ENCODE results near the gene GGA3. TPM values are rescaled to one million over a fixed set of nuclear protein-coding genes. Genes with fewer than 3 reads are reported as not detected.
"Not testable (repeated sequence)": the region's sequence is repeated elsewhere in the genome, so short reads cannot be mapped to it uniquely, and the experiment has no call there.

Gene GGA3
- total RNA-seq, 2 experiments from 2014 or later: 72.9 to 76.7 TPM

DNA sequence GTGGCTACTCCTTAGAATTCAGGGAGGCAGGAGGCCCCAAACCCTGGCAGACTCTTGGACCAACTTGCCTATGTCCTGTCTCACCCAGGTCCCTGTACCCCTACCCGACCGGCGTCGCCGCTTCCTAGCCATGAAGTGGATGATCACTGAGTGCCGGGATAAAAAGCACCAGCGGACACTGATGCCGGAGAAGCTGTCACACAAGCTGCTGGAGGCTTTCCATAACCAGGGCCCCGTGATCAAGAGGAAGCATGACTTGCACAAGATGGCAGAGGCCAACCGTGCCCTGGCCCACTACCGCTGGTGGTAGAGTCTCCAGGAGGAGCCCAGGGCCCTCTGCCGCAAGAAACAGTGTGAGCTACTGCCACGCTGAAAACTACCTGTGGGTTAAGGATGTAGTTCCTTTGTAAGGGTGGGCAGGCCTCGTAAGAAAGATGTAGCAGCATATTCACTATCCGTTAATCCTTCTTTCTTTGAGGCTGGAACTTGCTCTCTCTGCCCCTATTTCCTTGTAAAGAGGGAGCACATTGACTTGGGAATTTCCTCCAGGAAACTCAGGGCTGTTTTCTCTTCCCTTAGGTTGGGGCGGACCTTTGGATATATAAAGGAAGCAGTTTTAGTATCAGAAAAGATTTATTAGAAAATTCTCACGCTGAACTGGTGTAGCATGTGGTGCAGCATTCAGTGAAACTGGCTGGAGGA is 4.4 kb upstream of the GGA3 start:
- CTCF ChIA-PET: interaction anchor here (0.5 to 0.9 kb wide), 2 partner anchors 143 to 146 kb away, joined by 3 to 5 read pairs; no protein-coding TSS in a partner anchor
- no peak for ATAC-seq
- intact Hi-C loops (cut with DNase I, micrococcal nuclease): loop anchor here (10.0 kb wide), 2 partner anchors 249 to 589 kb away; partner anchors contain the start of genes CASKIN2 (in 1 of the 2), TSEN54 (in 1 of the 2) and WBP2 (in 1 of the 2)
- peaks cover 25% of the 10 kb centered on the region for H3K4me1 Mint-ChIP-seq
- no peak for DNase-seq
- H3K27ac Mint-ChIP-seq: no peak overlapping the region
- no peaks in the 10 kb centered on the region for H3K27me3 Mint-ChIP-seq
- POLR2A ChIA-PET: no interaction called here
- H3K9me3 Mint-ChIP-seq (ENCODE audit: low read depth): no peaks in the 10 kb centered on the region
- H3K36me3 Mint-ChIP-seq (ENCODE audit: low read depth): peaks cover 39% of the 10 kb centered on the region
- no peak overlapping the region for H3K4me3 Mint-ChIP-seq

DNA sequence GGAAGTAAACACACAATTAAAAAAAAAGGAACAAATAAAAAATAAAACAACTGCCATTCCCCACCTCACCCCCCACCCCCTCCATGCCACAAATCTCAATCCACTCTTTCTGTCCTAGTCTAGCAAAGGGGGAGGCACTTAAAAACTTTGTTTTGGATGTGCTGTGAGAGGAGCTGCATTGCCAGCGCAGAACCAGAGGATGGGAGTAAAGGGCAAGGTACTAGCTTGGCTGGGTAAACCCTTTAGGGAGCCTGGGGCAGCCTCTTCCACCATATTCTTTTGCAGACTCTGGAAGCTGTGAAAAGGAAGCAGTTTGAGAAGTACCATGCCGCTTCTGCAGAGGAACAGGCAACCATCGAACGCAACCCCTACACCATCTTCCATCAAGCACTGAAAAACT is 1.6 kb upstream of the GGA3 start:
- peaks cover 35% of the 10 kb centered on the region for H3K4me1 Mint-ChIP-seq
- ATAC-seq (no peak), DNase-seq (no peak)
- POLR2A ChIA-PET: interaction anchor here (0.5 to 4.5 kb wide), 7 partner anchors 8 to 253 kb away, joined by 3 to 73 read pairs (median 5); partner anchors contain the start of genes MIF4GD, SLC25A19 and TSEN54
- CTCF ChIA-PET: interaction anchor here (0.7 to 5.5 kb wide), 10 partner anchors 8 to 149 kb away, joined by 3 to 78 read pairs (median 6); partner anchors contain the start of genes MIF4GD and SLC25A19
- H3K27ac Mint-ChIP-seq: peak overlapping the region; percentile 96
- no peaks in the 10 kb centered on the region for H3K27me3 Mint-ChIP-seq
- H3K9me3 Mint-ChIP-seq (ENCODE audit: low read depth): no peaks in the 10 kb centered on the region
- intact Hi-C loops (cut with DNase I, micrococcal nuclease): loop anchor here (10.0 kb wide), 2 partner anchors 252 to 592 kb away; partner anchors contain the start of genes CASKIN2 (in 1 of the 2), TSEN54 (in 1 of the 2) and WBP2 (in 1 of the 2)
- peaks cover 48% of the 10 kb centered on the region for H3K36me3 Mint-ChIP-seq (ENCODE audit: low read depth)
- H3K4me3 Mint-ChIP-seq: peak overlapping the region; percentile 88

DNA sequence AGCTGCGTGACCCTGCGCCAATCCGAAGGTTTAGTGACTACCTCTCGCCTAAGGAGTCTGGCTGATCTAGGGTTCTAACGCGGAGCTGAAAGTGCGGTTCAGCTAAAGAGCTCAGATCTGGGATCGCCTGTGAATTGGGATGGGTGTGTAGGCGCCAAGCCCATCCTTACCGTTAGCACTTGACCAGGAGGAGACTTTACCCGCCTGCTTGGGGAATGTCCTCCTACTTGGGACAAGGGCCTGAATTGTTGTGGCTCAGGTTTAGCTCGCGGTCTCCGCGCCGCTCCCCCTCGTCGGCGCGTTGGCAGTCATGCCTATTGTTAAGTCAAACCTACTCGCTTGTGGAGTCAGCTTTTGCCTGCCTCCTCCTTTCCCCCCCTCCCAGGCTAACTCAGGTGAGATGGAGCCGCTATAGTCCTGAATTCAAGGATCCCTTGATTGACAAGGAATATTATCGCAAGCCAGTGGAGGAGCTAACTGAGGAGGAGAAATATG is 753 bp upstream of the GGA3 start:
- DNase-seq (peak; percentile 31), ATAC-seq (peak; percentile 9)
- peak overlapping the region; percentile 96 for H3K27ac Mint-ChIP-seq
- no peaks in the 10 kb centered on the region for H3K9me3 Mint-ChIP-seq (ENCODE audit: low read depth)
- peak overlapping the region; percentile 88 for H3K4me3 Mint-ChIP-seq
- H3K27me3 Mint-ChIP-seq: no peaks in the 10 kb centered on the region
- CTCF ChIA-PET: interaction anchor here (0.5 to 5.5 kb wide), 19 partner anchors 9 to 1055 kb away, joined by 3 to 78 read pairs (median 3); partner anchors contain the start of genes MIF4GD, NUP85, SLC25A19 and TSEN54
- H3K4me1 Mint-ChIP-seq: peaks cover 41% of the 10 kb centered on the region
- intact Hi-C loops (cut with DNase I, micrococcal nuclease): loop anchor here (10.0 kb wide), 2 partner anchors 253 to 593 kb away; partner anchors contain the start of genes CASKIN2 (in 1 of the 2), TSEN54 (in 1 of the 2) and WBP2 (in 1 of the 2)
- peaks cover 44% of the 10 kb centered on the region for H3K36me3 Mint-ChIP-seq (ENCODE audit: low read depth)
- POLR2A ChIA-PET: interaction anchor here (0.5 to 4.5 kb wide), 14 partner anchors 9 to 254 kb away, joined by 3 to 73 read pairs (median 4); partner anchors contain the start of genes MIF4GD, SLC25A19, SUMO2 and TSEN54

DNA sequence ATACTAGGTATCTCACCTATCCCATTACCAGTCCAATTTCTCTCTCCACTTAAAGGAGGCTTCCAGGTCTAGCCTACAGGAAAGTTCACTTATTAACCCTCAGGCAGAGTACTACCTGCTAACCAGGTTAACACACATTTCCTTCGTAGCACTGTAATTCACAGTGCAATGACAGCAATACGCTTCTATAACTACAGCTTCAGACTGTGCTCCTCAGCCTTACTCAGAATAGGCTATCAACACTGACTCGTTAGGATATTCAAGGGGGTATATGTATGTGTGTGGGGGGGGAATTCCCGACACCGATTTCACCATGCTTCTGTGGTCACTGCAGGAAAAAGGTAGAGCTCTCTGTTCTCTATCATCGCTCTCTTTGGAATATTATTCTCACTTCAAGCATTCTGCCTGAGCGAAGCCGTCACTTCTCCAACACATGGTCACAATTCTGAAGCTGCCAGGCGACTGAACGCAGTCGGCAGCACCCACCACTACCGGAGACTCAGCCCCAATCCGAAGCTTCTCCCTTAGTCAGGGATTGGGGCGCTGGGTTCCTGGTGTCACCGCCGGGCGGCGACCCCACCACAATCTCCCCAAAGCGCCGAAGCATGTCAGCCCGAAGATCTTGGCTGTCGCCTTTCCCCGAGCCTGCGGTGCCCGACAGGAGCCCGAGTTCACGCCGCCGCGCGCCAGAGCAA is 618 bp downstream of the GGA3 start:
- ChIA-PET POLR2A (interaction anchor here (0.6 to 4.5 kb wide), 17 partner anchors 10 to 242 kb away, joined by 3 to 73 read pairs (median 6); partner anchors contain the start of genes GRB2, MIF4GD, SLC25A19 and SUMO2), CTCF (interaction anchor here (0.6 to 5.5 kb wide), 16 partner anchors 10 to 255 kb away, joined by 3 to 78 read pairs (median 4); partner anchors contain the start of genes GRB2, MIF4GD, SLC25A19 and TSEN54)
- H3K27ac Mint-ChIP-seq: peak overlapping the region; percentile 96
- peak; percentile 72 for DNase-seq
- H3K9me3 Mint-ChIP-seq (ENCODE audit: low read depth): no peaks in the 10 kb centered on the region
- peaks cover 55% of the 10 kb centered on the region for H3K4me1 Mint-ChIP-seq
- peak; percentile 63 for ATAC-seq
- peaks cover 34% of the 10 kb centered on the region for H3K36me3 Mint-ChIP-seq (ENCODE audit: low read depth)
- no peaks in the 10 kb centered on the region for H3K27me3 Mint-ChIP-seq
- intact Hi-C loops (cut with DNase I, micrococcal nuclease): loop anchor here (1.0 to 10.0 kb wide), 18 partner anchors 10 to 594 kb away; partner anchors contain the start of genes SLC25A19 (in 2 of the 2), TSEN54 (in 2 of the 2), CASKIN2 (in 1 of the 2) and GRB2 (in 1 of the 2)
- H3K4me3 Mint-ChIP-seq: peak overlapping the region; percentile 88

DNA sequence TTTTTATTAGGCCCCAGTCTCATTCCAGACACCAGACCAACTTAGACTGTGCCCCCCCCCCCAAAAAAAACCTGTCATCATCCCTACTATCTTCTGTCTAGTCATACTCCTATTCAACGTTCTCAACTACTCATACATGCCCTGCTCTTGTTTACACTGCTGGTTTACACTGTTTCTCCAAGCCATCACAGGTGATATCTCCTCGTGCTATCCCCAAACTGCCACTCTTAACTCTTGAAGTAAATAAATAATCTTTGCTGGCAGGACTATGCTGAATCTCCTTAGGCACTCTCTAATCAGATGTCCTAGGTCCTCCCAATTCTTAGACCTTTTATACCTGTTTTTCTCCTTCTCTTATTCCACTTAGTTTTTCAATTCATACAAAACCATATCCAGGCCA is 4.2 kb downstream of the GGA3 start:
- H3K27me3 Mint-ChIP-seq; POLR2A ChIA-PET; DNase-seq; H3K4me3 Mint-ChIP-seq; intact Hi-C loops (cut with DNase I, micrococcal nuclease); CTCF ChIA-PET; H3K9me3 Mint-ChIP-seq (ENCODE audit: low read depth); ATAC-seq: not testable (repeated sequence)
- Mint-ChIP-seq H3K4me1 (peaks cover 72% of the 10 kb centered on the region), H3K36me3 (ENCODE audit: low read depth) (peaks cover 15% of the 10 kb centered on the region), H3K27ac (peak overlapping the region; percentile 45)

DNA sequence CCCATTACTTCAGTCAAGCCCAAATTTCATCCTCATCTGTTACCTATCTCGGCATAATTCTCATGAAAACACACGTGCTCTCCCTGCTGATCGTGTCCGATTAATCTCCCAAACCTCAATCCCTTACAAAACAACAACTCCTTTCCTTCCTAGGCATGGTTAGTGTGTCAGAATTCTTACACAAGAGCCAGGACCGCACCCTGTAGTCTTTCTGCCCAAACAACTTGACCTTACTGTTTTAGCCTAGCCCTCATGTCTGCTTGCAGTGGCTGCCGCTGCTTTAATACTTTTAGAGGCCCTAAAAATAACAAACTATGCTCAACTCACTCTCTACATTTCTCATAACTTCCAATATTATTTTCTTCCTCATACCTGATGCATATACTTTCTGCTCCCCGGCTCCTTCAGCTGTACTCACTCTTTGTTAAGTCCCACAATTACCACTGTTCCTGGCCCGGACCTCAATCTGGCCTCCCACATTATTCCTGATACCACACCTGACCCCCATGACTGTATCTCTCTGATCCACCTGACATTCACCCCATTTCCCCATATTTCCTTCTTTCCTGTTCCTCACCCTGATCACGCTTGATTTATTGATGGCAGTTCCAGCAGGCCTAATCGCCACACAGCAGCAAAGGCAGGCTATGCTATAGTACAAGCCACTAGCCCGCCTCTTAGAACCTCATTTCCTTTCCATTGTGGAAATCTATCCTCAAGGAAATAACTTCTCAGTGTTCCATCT is 5.3 kb downstream of the GGA3 start:
- H3K4me3 Mint-ChIP-seq; H3K27me3 Mint-ChIP-seq; H3K9me3 Mint-ChIP-seq (ENCODE audit: low read depth); POLR2A ChIA-PET; DNase-seq; CTCF ChIA-PET; ATAC-seq; intact Hi-C loops (cut with DNase I, micrococcal nuclease): not testable (repeated sequence)
- peaks cover 82% of the 10 kb centered on the region for H3K4me1 Mint-ChIP-seq
- peak overlapping the region; percentile 67 for H3K27ac Mint-ChIP-seq
- H3K36me3 Mint-ChIP-seq (ENCODE audit: low read depth): peaks cover 19% of the 10 kb centered on the region

DNA sequence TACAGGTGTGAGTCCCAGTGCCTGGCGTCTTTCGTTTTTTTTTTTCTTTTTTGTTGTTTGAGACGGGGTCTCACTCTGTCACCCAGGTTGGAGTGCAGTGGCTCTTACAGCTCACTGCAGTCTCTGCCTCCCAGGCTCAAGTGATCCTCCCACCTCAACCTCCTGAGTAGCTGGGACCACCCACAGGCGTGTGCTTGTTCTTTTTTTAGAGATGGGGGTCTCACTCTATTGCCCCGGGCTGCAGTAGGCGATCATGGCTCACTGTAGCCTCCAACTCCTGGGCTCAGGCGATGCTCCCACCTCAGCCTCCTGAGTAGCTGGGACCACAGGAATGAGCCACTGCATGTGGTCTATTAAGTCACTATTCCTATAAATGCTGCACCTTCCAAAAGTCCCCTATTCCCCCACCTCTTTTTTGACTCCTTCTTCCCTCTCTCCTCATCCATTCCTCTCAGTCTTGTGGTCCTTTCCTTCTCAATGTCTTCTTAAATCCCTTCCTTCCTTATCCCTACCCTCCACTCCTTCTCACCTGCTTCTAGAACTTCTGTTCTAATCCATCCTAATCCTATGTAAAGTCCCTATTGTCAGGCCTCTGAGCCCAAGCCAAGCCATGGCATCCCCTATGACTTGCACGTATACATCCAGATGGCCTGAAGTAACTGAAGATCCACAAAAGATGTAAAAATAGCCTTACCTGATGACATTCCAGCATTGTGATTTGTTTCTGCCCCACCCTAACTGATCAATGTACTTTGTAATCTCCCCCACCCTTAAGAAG is 9.2 kb downstream of the GGA3 start:
- CTCF ChIA-PET: interaction anchor here (0.6 to 4.8 kb wide), 6 partner anchors 9 to 649 kb away, joined by 3 to 46 read pairs (median 5); partner anchors contain the start of genes GGA3, MIF4GD and MRPS7
- no peak for DNase-seq
- intact Hi-C loops (cut with DNase I, micrococcal nuclease): no loop called here
- no peaks in the 10 kb centered on the region for H3K27me3 Mint-ChIP-seq
- peaks cover 16% of the 10 kb centered on the region for H3K36me3 Mint-ChIP-seq (ENCODE audit: low read depth)
- peaks cover 83% of the 10 kb centered on the region for H3K4me1 Mint-ChIP-seq
- H3K4me3 Mint-ChIP-seq: no peak overlapping the region
- peak overlapping the region; percentile 82 for H3K27ac Mint-ChIP-seq
- H3K9me3 Mint-ChIP-seq (ENCODE audit: low read depth): no peaks in the 10 kb centered on the region
- POLR2A ChIA-PET: interaction anchor here (4.2 kb wide), 1 partner anchor 9 kb away, joined by 73 read pairs; the partner anchor contains the start of genes GGA3 and MRPS7
- no peak for ATAC-seq

DNA sequence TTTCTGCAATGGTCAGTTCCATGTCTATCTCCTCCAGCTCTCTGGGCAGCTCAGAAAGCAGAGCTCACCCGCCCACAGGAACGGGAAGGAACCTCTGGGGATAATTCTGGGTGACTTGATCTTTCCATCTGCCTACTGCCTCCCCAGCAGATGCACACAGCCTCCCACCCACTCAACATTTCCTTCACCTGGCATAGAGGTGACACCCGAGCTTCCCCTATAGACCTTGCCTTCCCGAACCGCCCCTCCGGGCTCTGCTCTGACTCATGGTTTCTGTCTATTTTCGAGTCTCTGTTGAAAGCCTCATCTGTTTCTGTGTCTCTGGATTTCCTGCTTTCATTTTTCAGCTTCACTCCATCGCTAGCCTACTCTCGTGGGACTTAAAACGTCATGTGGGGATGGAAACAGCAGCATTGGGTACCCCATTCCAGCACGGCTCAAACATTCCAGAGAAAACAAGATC is 11.4 kb downstream of the GGA3 start:
- H3K4me1 Mint-ChIP-seq: peaks cover 74% of the 10 kb centered on the region
- ChIA-PET POLR2A (interaction anchor here (0.6 to 4.2 kb wide), 10 partner anchors 9 to 1484 kb away, joined by 3 to 73 read pairs (median 4); partner anchors contain the start of genes GGA3, MIF4GD, MRPS7 and SLC25A19), CTCF (interaction anchor here (0.7 to 4.9 kb wide), 14 partner anchors 8 to 289 kb away, joined by 3 to 50 read pairs (median 6); partner anchors contain the start of genes GGA3, GRB2, MIF4GD and MRPS7)
- H3K27ac Mint-ChIP-seq: peak overlapping the region; percentile 97
- H3K9me3 Mint-ChIP-seq (ENCODE audit: low read depth): no peaks in the 10 kb centered on the region
- no peaks in the 10 kb centered on the region for H3K27me3 Mint-ChIP-seq
- intact Hi-C loops (cut with DNase I, micrococcal nuclease): loop anchor here (1.0 to 2.0 kb wide), 5 partner anchors 11 to 155 kb away; partner anchors contain the start of genes GGA3 (in 2 of the 2), MRPS7 (in 2 of the 2), GRB2 (in 1 of the 2) and MIF4GD (in 1 of the 2)
- ATAC-seq: peak; percentile 97
- peaks cover 31% of the 10 kb centered on the region for H3K36me3 Mint-ChIP-seq (ENCODE audit: low read depth)
- DNase-seq: peak; percentile 90
- H3K4me3 Mint-ChIP-seq: peak overlapping the region; percentile 64

DNA sequence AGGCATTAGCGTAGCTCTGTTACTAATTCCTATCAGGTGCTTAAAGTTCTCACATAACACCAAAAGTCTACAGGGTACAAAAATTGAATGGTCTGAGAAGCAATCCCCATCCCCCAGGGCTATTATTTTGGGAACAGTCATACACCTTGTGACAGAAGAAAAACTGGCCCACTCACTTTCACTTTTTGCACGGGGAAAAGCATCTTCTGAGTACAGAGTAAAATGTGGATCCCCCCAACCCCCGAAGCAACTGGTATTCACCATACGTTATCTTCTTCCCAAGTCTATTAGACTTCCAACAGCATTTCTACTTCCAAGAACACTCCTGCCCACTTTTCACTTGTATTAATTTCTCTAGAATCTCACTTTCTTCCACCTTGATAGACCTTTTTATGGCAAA is 11.8 kb downstream of the GGA3 start:
- ATAC-seq (peak; percentile 18), DNase-seq (peak; percentile 39)
- Mint-ChIP-seq H3K27ac (peak overlapping the region; percentile 97), H3K36me3 (ENCODE audit: low read depth) (peaks cover 34% of the 10 kb centered on the region), H3K9me3 (ENCODE audit: low read depth) (no peaks in the 10 kb centered on the region), H3K27me3 (no peaks in the 10 kb centered on the region), H3K4me3 (peak overlapping the region; percentile 64), H3K4me1 (peaks cover 74% of the 10 kb centered on the region)
- ChIA-PET POLR2A (interaction anchor here (0.6 to 4.2 kb wide), 9 partner anchors 9 to 1485 kb away, joined by 3 to 73 read pairs (median 4); partner anchors contain the start of genes GGA3, MIF4GD, MRPS7 and SLC25A19), CTCF (interaction anchor here (0.7 to 4.9 kb wide), 14 partner anchors 9 to 288 kb away, joined by 3 to 50 read pairs (median 6); partner anchors contain the start of genes GGA3, GRB2, MIF4GD and MRPS7)
- intact Hi-C loops (cut with DNase I, micrococcal nuclease): no loop called here
